Cardiac muscle cell (in vitro differentiated cells and primary cell): ENCODE results near the gene SLC23A2. TPM values are rescaled to one million over a fixed set of nuclear protein-coding genes. Genes with fewer than 3 reads are reported as not detected.
"Not testable (repeated sequence)": the region's sequence is repeated elsewhere in the genome, so short reads cannot be mapped to it uniquely, and the experiment has no call there.

Experiments
- DNase-seq, 2 donors: peaks; one replicate each; pipeline versions ENCODE4 v3.0.0 to v3.0.0-alpha.2; 2010 to 2017; ENCODE audit warnings: low read depth in 1 of 2, low spot score in 1 of 2
- H3K27ac ChIP-seq: fragments of 200-600 bp; sonication (generic); 2 replicates; pipeline ENCODE4 v1.5.1; 2016
- H3K27me3 ChIP-seq: fragments of 200-600 bp; sonication (generic); 2 replicates; pipeline ENCODE4 v1.6.0; 2016; ENCODE audit warnings: control low read depth
- H3K36me3 ChIP-seq: fragments of 200-600 bp; sonication (generic); 2 replicates; pipeline ENCODE4 v1.5.1; 2016; ENCODE audit warnings: control low read depth
- H3K4me1 ChIP-seq: fragments of 200-600 bp; sonication (generic); 2 replicates; pipeline ENCODE4 v1.8.1; 2017; ENCODE audit warnings: low read depth, mild to moderate bottlenecking, mixed run types
- H3K4me3 ChIP-seq: fragments of 200-600 bp; sonication (generic); 2 replicates; pipeline ENCODE4 v1.5.1; 2016; ENCODE audit warnings: mild to moderate bottlenecking
- H3K9me3 ChIP-seq: fragments of 200-600 bp; sonication (generic); 2 replicates; pipeline ENCODE4 v1.5.1; 2017; ENCODE audit warnings: low read depth, mild to moderate bottlenecking, control low read depth
- polyA plus RNA-seq: library from polyadenylated mRNA; unstranded; fragments of >200 nt; fragmentation: Nextera tagmentation; extraction: Ambion mirVana; gene quantifications from 2 replicates; pipeline ENCODE4 v1.2.1, GENCODE V29; 2016
- total RNA-seq: library from RNA; depleted of rRNA; stranded (reverse); fragments of >200 nt; gene quantifications from 2 replicates; pipeline ENCODE4 v1.2.3, GENCODE V29; 2016
- TF ChIP-seq, protein P1 (sequence below): IDR thresholded peaks from 2 replicates; pipeline ENCODE4 v1.5.1; 2012; ENCODE audit warnings: low read depth, mild to moderate bottlenecking, low read length

SLC23A2 gene
- total and polyA plus RNA-seq, 2 experiments from 2014 or later, result 5.9 to 10.6 TPM

- no peak overlapping the region for H3K27ac ChIP-seq
- TF ChIP-seq, protein P1, sequence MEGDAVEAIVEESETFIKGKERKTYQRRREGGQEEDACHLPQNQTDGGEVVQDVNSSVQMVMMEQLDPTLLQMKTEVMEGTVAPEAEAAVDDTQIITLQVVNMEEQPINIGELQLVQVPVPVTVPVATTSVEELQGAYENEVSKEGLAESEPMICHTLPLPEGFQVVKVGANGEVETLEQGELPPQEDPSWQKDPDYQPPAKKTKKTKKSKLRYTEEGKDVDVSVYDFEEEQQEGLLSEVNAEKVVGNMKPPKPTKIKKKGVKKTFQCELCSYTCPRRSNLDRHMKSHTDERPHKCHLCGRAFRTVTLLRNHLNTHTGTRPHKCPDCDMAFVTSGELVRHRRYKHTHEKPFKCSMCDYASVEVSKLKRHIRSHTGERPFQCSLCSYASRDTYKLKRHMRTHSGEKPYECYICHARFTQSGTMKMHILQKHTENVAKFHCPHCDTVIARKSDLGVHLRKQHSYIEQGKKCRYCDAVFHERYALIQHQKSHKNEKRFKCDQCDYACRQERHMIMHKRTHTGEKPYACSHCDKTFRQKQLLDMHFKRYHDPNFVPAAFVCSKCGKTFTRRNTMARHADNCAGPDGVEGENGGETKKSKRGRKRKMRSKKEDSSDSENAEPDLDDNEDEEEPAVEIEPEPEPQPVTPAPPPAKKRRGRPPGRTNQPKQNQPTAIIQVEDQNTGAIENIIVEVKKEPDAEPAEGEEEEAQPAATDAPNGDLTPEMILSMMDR, result no peak
- H3K27me3 ChIP-seq, result no peaks in the 10 kb centered on the region
- no peaks in the 10 kb centered on the region for H3K9me3 ChIP-seq
- H3K4me3 ChIP-seq, result no peak overlapping the region
- no peaks in the 10 kb centered on the region for H3K36me3 ChIP-seq
- no peak for DNase-seq
- no peaks in the 10 kb centered on the region for H3K4me1 ChIP-seq
These were observed 39.0 kb upstream of the SLC23A2 start for GRCh38 chr20:5040345-5040744.

GRCh38 chr20:5039889-5040288 is 38.6 kb upstream of the SLC23A2 start:
- Histone ChIP-seq H3K27me3 (no peaks in the 10 kb centered on the region), H3K27ac (no peak overlapping the region), H3K4me1 (no peaks in the 10 kb centered on the region), H3K9me3 (no peaks in the 10 kb centered on the region), H3K36me3 (no peaks in the 10 kb centered on the region), H3K4me3 (no peak overlapping the region)
- TF ChIP-seq, protein P1, result no peak
- DNase-seq, result no peak

DNA sequence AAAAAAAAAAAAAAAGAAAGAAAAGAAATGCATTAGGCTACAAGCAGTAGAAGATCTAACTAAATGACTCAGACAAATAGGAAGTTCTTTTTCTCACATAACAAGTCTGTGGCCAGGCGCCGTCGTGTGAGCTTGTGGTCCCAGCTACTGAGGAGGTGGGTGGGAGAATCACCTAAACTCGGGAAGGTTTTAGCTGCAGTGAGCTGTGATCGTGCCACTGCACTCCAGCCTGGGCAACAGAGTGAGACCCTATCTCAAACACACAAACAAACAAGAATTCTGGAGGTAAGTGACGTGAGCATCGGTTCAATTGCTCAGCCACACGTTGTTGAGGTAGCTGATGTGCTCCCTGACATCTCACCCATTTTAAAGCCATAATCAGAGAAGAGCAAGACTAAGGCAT is 37.9 kb upstream of the SLC23A2 start:
- Histone ChIP-seq H3K9me3 (no peaks in the 10 kb centered on the region), H3K27me3 (no peaks in the 10 kb centered on the region), H3K4me3 (no peak overlapping the region), H3K27ac (no peak overlapping the region), H3K36me3 (no peaks in the 10 kb centered on the region), H3K4me1 (no peaks in the 10 kb centered on the region)
- TF ChIP-seq, protein P1, result no peak
- no peak for DNase-seq

DNA sequence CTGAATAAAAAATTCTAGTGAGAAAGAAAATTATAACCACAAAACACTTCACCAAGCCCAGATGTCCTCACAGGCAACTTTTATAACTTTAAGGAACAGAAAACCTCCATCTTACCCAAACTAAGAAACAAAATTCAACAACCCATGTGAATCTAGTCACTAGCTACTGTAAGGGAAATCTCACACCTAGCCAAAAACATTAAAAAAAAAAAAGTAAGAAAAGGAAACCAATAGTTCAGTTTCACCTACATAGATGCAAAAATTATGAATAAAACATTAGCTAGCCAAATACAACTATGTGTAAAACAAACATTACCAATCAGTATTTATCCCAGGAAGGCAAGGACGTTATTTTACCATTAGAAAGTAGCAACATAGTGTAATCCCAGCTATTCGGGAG is 35.5 kb upstream of the SLC23A2 start:
- H3K27me3 ChIP-seq, result no peaks in the 10 kb centered on the region
- DNase-seq, result no peak
- H3K4me1 ChIP-seq, result no peaks in the 10 kb centered on the region
- H3K4me3 ChIP-seq, result no peak overlapping the region
- TF ChIP-seq, protein P1, result no peak
- no peaks in the 10 kb centered on the region for H3K36me3 ChIP-seq
- no peak overlapping the region for H3K27ac ChIP-seq
- no peaks in the 10 kb centered on the region for H3K9me3 ChIP-seq

DNA sequence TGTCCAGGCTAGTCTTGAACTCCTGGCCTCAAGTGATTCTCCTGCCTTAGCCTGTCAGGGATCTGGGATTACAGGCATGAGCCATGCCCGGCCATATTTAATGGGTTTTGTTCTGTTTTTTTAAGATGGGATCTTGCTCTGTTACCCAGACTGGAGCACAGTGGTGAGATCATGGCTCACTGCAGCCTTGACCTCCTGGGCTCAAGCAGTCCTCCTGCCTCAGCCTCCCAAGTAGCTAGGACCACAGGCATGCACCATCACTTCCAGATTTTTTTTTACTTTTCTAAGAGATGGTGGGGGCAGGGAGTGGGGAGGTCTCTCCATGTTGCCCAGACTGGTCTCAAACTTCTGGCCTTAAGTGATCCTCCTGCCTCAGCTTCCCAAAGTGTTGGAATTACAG is 34.2 kb upstream of the SLC23A2 start:
- DNase-seq, H3K36me3 ChIP-seq, H3K27ac ChIP-seq, H3K9me3 ChIP-seq, H3K4me1 ChIP-seq, H3K27me3 ChIP-seq, H3K4me3 ChIP-seq: not testable (repeated sequence)

GRCh38 chr20:5033566-5033965 is 32.3 kb upstream of the SLC23A2 start:
- Histone ChIP-seq H3K9me3 (no peaks in the 10 kb centered on the region), H3K36me3 (no peaks in the 10 kb centered on the region), H3K4me1 (no peaks in the 10 kb centered on the region), H3K27me3 (no peaks in the 10 kb centered on the region), H3K27ac (no peak overlapping the region), H3K4me3 (no peak overlapping the region)
- DNase-seq, result peak in 1 of 2 donors; percentile 54
- TF ChIP-seq, protein P1, result no peak

DNA sequence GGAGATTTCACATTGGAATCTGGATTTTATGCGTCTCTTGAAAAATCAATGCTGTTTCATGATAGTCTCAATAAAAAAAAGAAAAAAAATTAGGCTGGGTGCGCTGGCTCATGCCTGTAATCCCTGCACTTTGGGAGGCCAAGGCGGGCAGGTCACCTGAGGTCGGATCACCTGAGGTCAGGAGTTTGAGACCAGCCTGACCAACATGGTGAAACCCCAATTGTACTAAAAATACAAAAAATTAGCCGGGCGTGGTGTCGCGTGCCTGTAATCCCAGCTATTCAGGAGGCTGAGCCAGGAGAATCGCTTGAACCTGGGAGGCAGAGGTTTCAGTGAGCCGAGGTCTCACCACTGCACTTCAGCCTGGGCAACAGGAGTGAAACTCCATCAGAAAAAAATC is 30.4 kb upstream of the SLC23A2 start:
- H3K27me3 ChIP-seq, H3K9me3 ChIP-seq, H3K27ac ChIP-seq, DNase-seq, H3K36me3 ChIP-seq, H3K4me3 ChIP-seq, H3K4me1 ChIP-seq: not testable (repeated sequence)
